Fibroblast of mammary gland (primary cell): ENCODE results near the gene BCL6B.
"Not testable (repeated sequence)": the region's sequence is repeated elsewhere in the genome, so short reads cannot be mapped to it uniquely, and the experiment has no call there.

Source experiments
- DNase-seq: peaks from one replicate; pipeline ENCODE4 v3.0.0-alpha.2; 2010; ENCODE audit warnings: low read depth
- H3K4me3 ChIP-seq: 2 replicates; pipeline ENCODE4 v1.5.1; 2011; ENCODE audit warnings: low read depth, mild to moderate bottlenecking, low read length, moderate library complexity; ENCODE audit not compliant: control insufficient read depth
- TF ChIP-seq, protein P1 (sequence below): conservative IDR thresholded peaks from 2 replicates; pipeline ENCODE4 v1.5.1; 2011; ENCODE audit warnings: low read depth, low read length, inconsistent platforms; ENCODE audit not compliant: control insufficient read depth, insufficient read depth

BCL6B gene

DNA sequence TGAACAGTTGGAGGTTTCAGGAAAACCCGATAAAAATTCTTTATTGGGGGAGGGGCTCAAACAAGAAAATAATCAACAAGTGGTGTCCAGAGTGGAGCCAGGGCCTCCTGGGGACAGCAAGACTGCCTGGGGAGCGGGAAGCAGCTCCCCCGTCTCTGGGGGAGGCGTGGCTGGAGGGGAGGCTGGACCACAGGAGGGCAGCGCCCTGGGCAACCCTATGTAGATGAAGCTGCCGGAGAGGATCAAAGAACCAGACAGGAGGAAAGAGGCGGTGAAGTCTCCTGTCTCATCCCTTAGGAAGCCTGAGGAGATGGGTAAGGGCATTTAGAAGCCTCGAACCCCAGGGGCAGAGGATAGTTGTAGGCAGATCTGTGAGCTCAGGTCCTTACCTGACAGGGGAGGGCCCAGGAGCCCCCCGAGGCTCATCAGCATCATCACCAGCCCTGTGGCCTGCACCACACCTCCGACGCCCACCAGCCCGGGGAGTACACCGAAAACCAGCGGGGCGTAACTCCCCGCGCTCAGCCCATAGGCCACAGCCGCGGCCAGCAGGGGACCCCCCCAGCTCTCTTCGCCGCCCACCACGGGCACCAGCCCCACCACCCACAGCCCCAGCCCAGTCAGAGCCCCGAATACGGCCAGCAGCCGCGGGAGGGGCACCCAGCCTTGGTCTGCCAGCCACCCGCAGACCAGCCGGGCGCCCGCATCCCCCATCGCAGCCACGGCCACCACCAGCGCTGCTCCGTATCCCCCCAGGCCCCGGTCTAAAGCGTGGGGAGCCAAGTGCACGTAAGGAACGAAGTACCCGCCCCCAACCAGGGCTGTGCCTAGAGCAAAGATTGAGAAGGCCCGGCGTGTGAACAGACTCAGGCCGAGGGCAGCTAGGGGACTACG lies 19.0 kb downstream of the BCL6B start:
- TF ChIP-seq, protein P1, sequence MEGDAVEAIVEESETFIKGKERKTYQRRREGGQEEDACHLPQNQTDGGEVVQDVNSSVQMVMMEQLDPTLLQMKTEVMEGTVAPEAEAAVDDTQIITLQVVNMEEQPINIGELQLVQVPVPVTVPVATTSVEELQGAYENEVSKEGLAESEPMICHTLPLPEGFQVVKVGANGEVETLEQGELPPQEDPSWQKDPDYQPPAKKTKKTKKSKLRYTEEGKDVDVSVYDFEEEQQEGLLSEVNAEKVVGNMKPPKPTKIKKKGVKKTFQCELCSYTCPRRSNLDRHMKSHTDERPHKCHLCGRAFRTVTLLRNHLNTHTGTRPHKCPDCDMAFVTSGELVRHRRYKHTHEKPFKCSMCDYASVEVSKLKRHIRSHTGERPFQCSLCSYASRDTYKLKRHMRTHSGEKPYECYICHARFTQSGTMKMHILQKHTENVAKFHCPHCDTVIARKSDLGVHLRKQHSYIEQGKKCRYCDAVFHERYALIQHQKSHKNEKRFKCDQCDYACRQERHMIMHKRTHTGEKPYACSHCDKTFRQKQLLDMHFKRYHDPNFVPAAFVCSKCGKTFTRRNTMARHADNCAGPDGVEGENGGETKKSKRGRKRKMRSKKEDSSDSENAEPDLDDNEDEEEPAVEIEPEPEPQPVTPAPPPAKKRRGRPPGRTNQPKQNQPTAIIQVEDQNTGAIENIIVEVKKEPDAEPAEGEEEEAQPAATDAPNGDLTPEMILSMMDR = no peak
- DNase-seq = no peak
- no peak overlapping the region for H3K4me3 ChIP-seq

DNA sequence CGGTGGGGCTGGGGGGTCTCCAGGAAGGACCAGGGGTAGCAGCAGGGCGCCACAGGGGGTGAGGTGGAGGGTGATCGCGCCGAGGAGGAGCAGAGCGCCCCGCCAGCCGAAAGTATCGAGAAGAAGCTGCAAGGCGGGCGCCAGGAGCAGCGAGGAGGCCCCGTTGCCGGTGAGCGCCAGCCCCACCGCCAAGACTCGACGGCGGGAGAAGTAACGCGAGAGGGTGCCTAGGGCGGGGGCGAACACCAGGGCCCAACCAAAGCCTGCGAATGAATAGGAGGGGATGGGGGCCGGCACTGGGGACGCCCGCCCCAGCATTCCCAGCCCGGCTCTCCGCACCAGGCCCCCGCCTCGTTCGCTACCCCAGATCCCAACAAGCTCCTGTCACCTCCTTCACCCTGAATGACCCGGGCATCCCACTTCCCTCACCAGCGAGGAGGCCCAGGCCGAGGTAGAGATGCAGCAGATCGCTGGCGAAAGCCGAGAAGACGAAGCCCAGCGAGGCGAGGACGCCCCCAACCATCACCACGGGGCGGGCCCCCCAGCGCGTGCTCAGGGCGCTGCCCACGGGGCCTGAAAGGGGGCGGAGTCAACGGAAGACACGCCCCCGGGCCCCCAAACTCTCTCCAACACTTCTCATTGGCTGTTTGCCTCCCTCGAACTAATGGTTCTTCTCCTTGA lies 19.8 kb downstream of the BCL6B start:
- no peak overlapping the region for H3K4me3 ChIP-seq
- no peak for DNase-seq

DNA sequence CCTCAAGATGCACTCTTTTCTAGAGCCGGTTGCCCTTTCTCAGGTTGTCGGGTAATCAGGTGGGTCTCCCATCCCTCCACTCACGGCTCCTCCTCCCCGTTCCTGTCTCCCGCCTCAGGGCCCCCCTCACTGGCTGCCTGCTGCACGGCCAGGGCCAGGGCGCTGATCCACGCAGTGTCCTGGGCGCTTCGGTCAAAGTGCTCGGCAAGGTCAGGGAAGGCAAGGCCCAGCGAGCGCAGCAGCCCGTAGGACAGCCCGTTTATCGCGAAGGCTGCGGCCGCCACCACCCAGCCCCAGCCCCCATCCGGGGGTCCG lies 20.3 kb downstream of the BCL6B start:
- H3K4me3 ChIP-seq = peak overlapping the region; percentile 26
- no peak for DNase-seq
- TF ChIP-seq, protein P1 = no peak

More for the DNA sequence above, 19.8 kb downstream of the BCL6B start:
- TF ChIP-seq, protein P1 = no peak

DNA sequence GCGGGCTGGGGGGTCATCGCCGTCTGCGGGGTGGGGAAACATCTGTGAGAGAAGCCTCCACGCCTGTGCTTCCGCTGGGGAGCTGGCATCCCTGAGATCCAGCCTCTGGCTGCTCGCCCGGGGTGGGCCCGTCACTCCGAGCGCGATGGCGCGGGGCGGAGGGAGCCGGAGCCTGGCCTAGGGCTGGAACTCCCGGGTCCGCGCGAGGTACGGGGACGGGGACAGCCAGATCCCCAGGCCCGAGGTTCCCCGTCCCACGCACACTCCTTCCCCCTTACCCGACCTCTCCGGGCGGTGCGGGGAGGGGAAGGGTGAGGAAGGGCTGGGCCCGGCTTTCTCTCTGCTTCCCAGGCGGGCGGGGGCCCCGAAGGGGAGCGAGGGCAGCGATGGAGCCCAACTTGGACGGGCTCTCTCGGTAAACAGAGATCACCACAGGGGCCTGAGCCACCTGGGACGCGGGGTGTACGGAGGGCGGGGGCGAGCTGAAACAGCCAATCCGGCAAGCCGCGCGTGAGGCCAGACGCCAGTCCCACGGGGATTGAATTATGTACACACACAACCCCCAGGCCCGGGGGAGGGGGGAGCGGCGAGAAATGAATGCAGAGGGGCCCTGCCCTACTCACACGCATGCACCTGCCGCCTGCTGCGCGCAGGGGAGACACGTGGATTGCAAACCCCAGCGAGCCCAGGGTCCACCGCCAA lies 20.8 kb downstream of the BCL6B start, which contains the start of gene SLC16A11:
SLC16A11 (minus strand) TSS at position 596 of the 702 bp plus-strand sequence; CDS start at position 17, 579 bp downstream.
- DNase-seq = no peak
- TF ChIP-seq, protein P1 = no peak
- peak within 1 kb of the TSS; percentile 26 for H3K4me3 ChIP-seq

DNA sequence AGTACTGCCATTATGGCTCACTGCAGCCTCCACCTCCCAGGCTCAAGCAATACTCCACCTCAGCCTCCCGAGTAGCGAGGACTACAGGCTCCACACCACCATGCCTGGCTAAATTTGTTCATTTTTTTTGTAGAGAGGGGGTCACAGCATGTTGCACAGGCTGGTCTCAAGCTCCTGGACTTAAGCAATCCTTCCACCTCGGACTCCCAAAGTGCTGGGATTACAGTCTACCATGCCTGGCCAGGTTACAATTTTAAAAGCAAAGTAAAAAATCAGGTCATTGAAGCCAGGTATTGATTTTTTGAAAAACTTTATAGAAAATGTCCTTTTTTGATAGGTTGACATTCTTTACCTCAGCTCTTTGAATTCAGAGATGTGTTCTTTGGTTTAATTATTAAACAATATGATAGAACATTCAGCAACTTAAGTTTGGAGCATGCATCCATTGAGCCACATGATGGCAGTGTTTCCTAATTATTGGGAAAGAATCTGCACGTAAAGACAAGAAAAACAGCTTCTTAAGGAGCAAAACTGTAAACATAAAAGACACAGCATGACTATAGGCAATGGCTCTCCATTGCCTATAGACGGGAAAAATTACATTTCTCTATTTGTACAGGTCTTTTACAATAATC lies 22.8 kb downstream of the BCL6B start:
- peak; percentile 84 for DNase-seq
- H3K4me3 ChIP-seq = no peak overlapping the region
- TF ChIP-seq, protein P1 = peak; percentile 88

DNA sequence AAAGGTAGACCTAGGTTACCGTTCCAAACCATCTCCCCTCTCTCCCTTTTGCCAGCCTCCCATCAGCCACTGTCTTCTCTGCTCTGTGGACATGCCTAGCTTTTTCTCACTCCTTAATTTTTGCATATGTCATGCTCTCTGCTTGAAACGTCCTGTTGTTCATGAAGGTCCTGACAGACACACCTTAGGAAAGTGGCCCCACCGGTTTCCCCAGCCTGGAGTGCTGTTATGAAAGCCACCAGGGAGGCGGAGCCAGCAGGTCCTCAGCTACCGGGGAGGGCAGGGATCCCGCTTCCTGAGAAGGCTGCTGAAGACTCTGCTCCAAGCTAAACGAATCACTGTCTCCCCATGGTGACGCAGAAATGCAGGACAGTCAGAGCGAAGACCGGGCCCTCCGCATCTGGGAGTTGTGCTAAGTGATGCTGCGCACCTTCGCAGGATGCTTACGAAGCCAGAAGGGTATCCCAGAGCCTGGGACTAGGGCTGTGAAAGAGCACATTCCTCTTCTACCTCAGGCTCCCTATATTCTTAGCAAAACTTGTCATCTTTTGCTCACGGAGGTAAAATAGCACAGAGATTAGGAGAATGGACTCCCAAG lies 23.4 kb downstream of the BCL6B start:
- TF ChIP-seq, protein P1 = no peak
- no peak overlapping the region for H3K4me3 ChIP-seq
- no peak for DNase-seq

DNA sequence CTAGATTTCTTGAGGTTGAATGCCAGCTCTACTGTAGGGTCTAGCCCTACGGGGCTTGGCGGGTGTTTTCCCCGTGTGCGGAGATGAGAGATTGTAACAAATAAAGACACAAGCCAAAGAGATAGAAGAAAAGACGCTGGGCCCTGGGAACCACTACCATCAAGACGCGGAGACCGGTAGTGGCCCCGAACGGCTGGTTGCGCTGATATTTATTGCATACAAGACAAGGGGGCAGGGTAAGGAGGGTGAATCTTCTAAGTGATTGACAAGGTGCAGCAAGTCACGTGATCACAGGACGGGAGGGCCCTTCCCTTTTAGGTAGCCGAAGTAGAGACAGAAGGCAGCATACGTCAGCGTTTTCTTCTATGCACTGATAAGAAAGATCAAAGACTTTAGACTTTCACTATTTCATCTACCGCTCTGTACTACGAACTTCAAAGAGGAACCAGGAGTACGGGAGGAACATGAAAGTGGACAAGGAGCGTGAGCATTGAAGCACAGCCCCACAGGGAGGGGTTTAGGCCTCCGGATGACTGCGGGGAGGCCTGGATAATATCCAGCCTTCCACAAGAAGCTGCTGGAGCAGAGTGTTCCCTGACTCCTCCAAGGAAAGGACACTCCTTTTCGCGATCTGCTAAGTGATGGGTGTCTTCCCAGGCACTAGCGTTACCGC lies 24.0 kb downstream of the BCL6B start:
- not testable (repeated sequence) for H3K4me3 ChIP-seq, DNase-seq
